Upper lobe of right lung (tissue), 1 donor: ENCODE measurements around the gene PITPNM2. TPM values are rescaled to one million over a fixed set of nuclear protein-coding genes. Genes with fewer than 3 reads are reported as not detected.

Experiments used
- ATAC-seq: fragments of 200-7000 bp; cut with Tn5 transposase; one replicate; pipeline ENCODE4 v1.9.1; 2020; ENCODE audit warnings: mild to moderate bottlenecking, moderate library complexity
- DNase-seq: peaks from one replicate; pipeline ENCODE4 v3.0.0-alpha.2; 2020
- H3K27ac ChIP-seq: fragments of 200-600 bp; one replicate; pipeline ENCODE4 v1.8.0; 2022
- H3K27me3 ChIP-seq: fragments of 200-600 bp; one replicate; pipeline ENCODE4 v1.8.0; 2022; ENCODE audit warnings: mild to moderate bottlenecking
- H3K36me3 ChIP-seq: fragments of 200-600 bp; one replicate; pipeline ENCODE4 v1.8.0; 2022
- H3K4me1 ChIP-seq: fragments of 200-600 bp; one replicate; pipeline ENCODE4 v1.8.0; 2022
- H3K4me3 ChIP-seq: fragments of 200-600 bp; one replicate; pipeline ENCODE4 v1.8.0; 2022; ENCODE audit warnings: mild to moderate bottlenecking
- H3K9me3 ChIP-seq: fragments of 200-600 bp; one replicate; pipeline ENCODE4 v1.8.0; 2022
- CTCF ChIP-seq: fragments of 200-600 bp; IDR thresholded peaks from one replicate; pipeline ENCODE4 v1.8.0; 2022; ENCODE audit warnings: antibody characterized with exemption
- intact Hi-C: fragments of 100-400 bp; cut with DNase I; formaldehyde crosslinking; loops from one replicate; pipeline ENCODE4 v1.11.0; 2022
- total RNA-seq: library from RNA; stranded (reverse); fragmentation: NEBNext Ultra II Directional; extraction: Animal tissue kit (Norgen Biotek cat#: 25700); gene quantifications from one replicate; pipeline ENCODE4 v1.2.1, GENCODE V29; 2021
- donor health status: DM: no; HTN: yes; CAD: no; lungs with severe emphysema.

The PITPNM2 gene
- total RNA-seq, 1 donor from 2014 or later, result 25.9 TPM

GRCh38 chr12:123127182-123127495, 23.8 kb downstream of the PITPNM2 start:
- Histone ChIP-seq H3K27ac (no peak overlapping the region), H3K36me3 (no peaks in the 10 kb centered on the region), H3K4me3 (no peak overlapping the region), H3K9me3 (no peaks in the 10 kb centered on the region), H3K27me3 (no peaks in the 10 kb centered on the region), H3K4me1 (peaks cover 21% of the 10 kb centered on the region)
- intact Hi-C loops, result no loop called here
- no peak for TF ChIP-seq CTCF
- no peak for ATAC-seq
- DNase-seq, result no peak

GRCh38 chr12:123126294-123127181, 24.4 kb downstream of the PITPNM2 start:
- Histone ChIP-seq H3K27me3 (no peaks in the 10 kb centered on the region), H3K27ac (no peak overlapping the region), H3K36me3 (no peaks in the 10 kb centered on the region), H3K4me3 (no peak overlapping the region), H3K9me3 (no peaks in the 10 kb centered on the region), H3K4me1 (peaks cover 21% of the 10 kb centered on the region)
- ATAC-seq (peak; percentile 61), DNase-seq (no peak)
- TF ChIP-seq CTCF, result no peak
- intact Hi-C loops, result no loop called here

GRCh38 chr12:123122626-123123025, 28.3 kb downstream of the PITPNM2 start:
- no peaks in the 10 kb centered on the region for H3K27me3 ChIP-seq
- peaks cover 21% of the 10 kb centered on the region for H3K4me1 ChIP-seq
- no peaks in the 10 kb centered on the region for H3K36me3 ChIP-seq
- DNase-seq (no peak), ATAC-seq (no peak)
- H3K27ac ChIP-seq, result no peak overlapping the region
- intact Hi-C loops, result no loop called here
- no peak overlapping the region for H3K4me3 ChIP-seq
- no peak for TF ChIP-seq CTCF
- no peaks in the 10 kb centered on the region for H3K9me3 ChIP-seq

GRCh38 chr12:123121670-123122069, 29.2 kb downstream of the PITPNM2 start:
- Histone ChIP-seq H3K4me3 (no peak overlapping the region), H3K36me3 (no peaks in the 10 kb centered on the region), H3K27ac (no peak overlapping the region), H3K4me1 (peaks cover 15% of the 10 kb centered on the region), H3K27me3 (no peaks in the 10 kb centered on the region), H3K9me3 (no peaks in the 10 kb centered on the region)
- DNase-seq (no peak), ATAC-seq (no peak)
- TF ChIP-seq CTCF, result no peak
- intact Hi-C loops, result no loop called here

GRCh38 chr12:123120452-123121166, 30.3 kb downstream of the PITPNM2 start:
- ATAC-seq (no peak), DNase-seq (no peak)
- Histone ChIP-seq H3K4me1 (peaks cover 17% of the 10 kb centered on the region), H3K27me3 (no peaks in the 10 kb centered on the region), H3K9me3 (no peaks in the 10 kb centered on the region), H3K4me3 (no peak overlapping the region), H3K27ac (no peak overlapping the region), H3K36me3 (no peaks in the 10 kb centered on the region)
- intact Hi-C loops, result no loop called here
- no peak for TF ChIP-seq CTCF
